Activated naive CD8-positive, alpha-beta T cell (primary cell): Measurements from ENCODE around the gene SENP1.
"Not testable (repeated sequence)": the region's sequence is repeated elsewhere in the genome, so short reads cannot be mapped to it uniquely, and the experiment has no call there.

Experiments
- H3K27ac Mint-ChIP-seq: one replicate; pipeline ENCODE4 v1.8.0; 2021; ENCODE audit warnings: mixed read lengths
- H3K27me3 Mint-ChIP-seq: one replicate; pipeline ENCODE4 v1.8.0; 2021; ENCODE audit warnings: mixed read lengths
- H3K36me3 Mint-ChIP-seq: one replicate; pipeline ENCODE4 v1.8.0; 2021; ENCODE audit warnings: mixed read lengths
- H3K4me1 Mint-ChIP-seq: one replicate; pipeline ENCODE4 v1.8.0; 2021; ENCODE audit warnings: low read depth, mixed read lengths
- H3K4me3 Mint-ChIP-seq: one replicate; pipeline ENCODE4 v1.8.0; 2021; ENCODE audit warnings: mild to moderate bottlenecking, mixed read lengths
- H3K9me3 Mint-ChIP-seq: one replicate; pipeline ENCODE4 v1.8.0; 2021; ENCODE audit warnings: low read depth, mixed read lengths

The SENP1 gene

GRCh38 chr12:48105867-48106680, at the start of gene SENP1:
TSS of gene SENP1 (minus strand) at chr12:48106079. CDS start at chr12:48101472, 4,607 bp downstream.
- Mint-ChIP-seq H3K4me3 (peak within 1 kb of the TSS; percentile 96), H3K9me3 (no peaks in the 10 kb centered on the region), H3K4me1 (peaks cover 49% of the 10 kb centered on the region), H3K27ac (peak within 1 kb of the TSS; percentile 98), H3K27me3 (no peaks in the 10 kb centered on the region), H3K36me3 (no peaks in the 10 kb centered on the region)

- Mint-ChIP-seq H3K9me3 (no peaks in the 10 kb centered on the region), H3K4me3 (no peak overlapping the region), H3K27ac (no peak overlapping the region), H3K4me1 (peaks cover 22% of the 10 kb centered on the region), H3K27me3 (no peaks in the 10 kb centered on the region), H3K36me3 (peaks cover 4% of the 10 kb centered on the region)
Observed at GRCh38 chr12:48151103-48151771, 45.4 kb upstream of the SENP1 start.

GRCh38 chr12:48145981-48146380, 40.1 kb upstream of the SENP1 start:
- peaks cover 4% of the 10 kb centered on the region for H3K36me3 Mint-ChIP-seq

GRCh38 chr12:48143898-48144297, 38.0 kb upstream of the SENP1 start:
- Mint-ChIP-seq H3K27me3 (no peaks in the 10 kb centered on the region), H3K4me1 (peaks cover 2% of the 10 kb centered on the region), H3K4me3 (no peak overlapping the region), H3K9me3 (no peaks in the 10 kb centered on the region), H3K27ac (peak overlapping the region; percentile 50), H3K36me3 (peaks cover 4% of the 10 kb centered on the region)

More at GRCh38 chr12:48145981-48146380, 40.1 kb upstream of the SENP1 start:
- Mint-ChIP-seq H3K9me3 (no peaks in the 10 kb centered on the region), H3K4me1 (peaks cover 3% of the 10 kb centered on the region), H3K27ac (peak overlapping the region; percentile 43), H3K4me3 (no peak overlapping the region), H3K27me3 (no peaks in the 10 kb centered on the region)

- Mint-ChIP-seq H3K9me3 (no peaks in the 10 kb centered on the region), H3K36me3 (peaks cover 4% of the 10 kb centered on the region), H3K4me3 (no peak overlapping the region), H3K27me3 (no peaks in the 10 kb centered on the region), H3K4me1 (peaks cover 2% of the 10 kb centered on the region), H3K27ac (no peak overlapping the region)
Observed at GRCh38 chr12:48142818-48143674, 37.2 kb upstream of the SENP1 start.

GRCh38 chr12:48135027-48135426, 29.1 kb upstream of the SENP1 start:
- Mint-ChIP-seq H3K27ac (no peak overlapping the region), H3K9me3 (no peaks in the 10 kb centered on the region), H3K27me3 (no peaks in the 10 kb centered on the region), H3K4me3 (no peak overlapping the region), H3K4me1 (no peaks in the 10 kb centered on the region), H3K36me3 (peaks cover 10% of the 10 kb centered on the region)

GRCh38 chr12:48132826-48133225, 26.9 kb upstream of the SENP1 start:
- Mint-ChIP-seq H3K27ac (no peak overlapping the region), H3K27me3 (no peaks in the 10 kb centered on the region), H3K9me3 (no peaks in the 10 kb centered on the region), H3K4me1 (no peaks in the 10 kb centered on the region), H3K4me3 (no peak overlapping the region), H3K36me3 (peaks cover 10% of the 10 kb centered on the region)

GRCh38 chr12:48131517-48131916, 25.6 kb upstream of the SENP1 start:
- Mint-ChIP-seq H3K27me3 (no peaks in the 10 kb centered on the region), H3K27ac (no peak overlapping the region), H3K4me3 (no peak overlapping the region), H3K4me1 (no peaks in the 10 kb centered on the region), H3K9me3 (no peaks in the 10 kb centered on the region), H3K36me3 (peaks cover 12% of the 10 kb centered on the region)

GRCh38 chr12:48129376-48129775, 23.5 kb upstream of the SENP1 start:
- Mint-ChIP-seq H3K4me1 (no peaks in the 10 kb centered on the region), H3K27ac (no peak overlapping the region), H3K4me3 (no peak overlapping the region)

GRCh38 chr12:48128800-48129199, 22.9 kb upstream of the SENP1 start:
- Mint-ChIP-seq H3K27me3 (no peaks in the 10 kb centered on the region), H3K27ac (no peak overlapping the region), H3K4me1 (no peaks in the 10 kb centered on the region), H3K9me3 (no peaks in the 10 kb centered on the region), H3K36me3 (peaks cover 4% of the 10 kb centered on the region), H3K4me3 (no peak overlapping the region)

More at GRCh38 chr12:48129376-48129775, 23.5 kb upstream of the SENP1 start:
- peaks cover 7% of the 10 kb centered on the region for H3K36me3 Mint-ChIP-seq
- no peaks in the 10 kb centered on the region for H3K9me3 Mint-ChIP-seq
- H3K27me3 Mint-ChIP-seq: no peaks in the 10 kb centered on the region

GRCh38 chr12:48126953-48127630, 21.2 kb upstream of the SENP1 start:
- H3K27ac Mint-ChIP-seq: no peak overlapping the region
- H3K27me3 Mint-ChIP-seq: no peaks in the 10 kb centered on the region
- no peaks in the 10 kb centered on the region for H3K9me3 Mint-ChIP-seq
- H3K4me1 Mint-ChIP-seq: no peaks in the 10 kb centered on the region
- peaks cover 4% of the 10 kb centered on the region for H3K36me3 Mint-ChIP-seq
- no peak overlapping the region for H3K4me3 Mint-ChIP-seq

- Mint-ChIP-seq H3K4me3 (no peak overlapping the region), H3K27me3 (no peaks in the 10 kb centered on the region), H3K9me3 (no peaks in the 10 kb centered on the region), H3K4me1 (peaks cover 1% of the 10 kb centered on the region), H3K27ac (no peak overlapping the region), H3K36me3 (peaks cover 4% of the 10 kb centered on the region)
Observed at GRCh38 chr12:48125985-48126384, 20.1 kb upstream of the SENP1 start.

GRCh38 chr12:48125542-48125941, 19.7 kb upstream of the SENP1 start:
- not testable (repeated sequence) for H3K4me3 Mint-ChIP-seq, H3K9me3 Mint-ChIP-seq, H3K27me3 Mint-ChIP-seq, H3K4me1 Mint-ChIP-seq, H3K36me3 Mint-ChIP-seq, H3K27ac Mint-ChIP-seq

- peaks cover 7% of the 10 kb centered on the region for H3K36me3 Mint-ChIP-seq
- no peak overlapping the region for H3K4me3 Mint-ChIP-seq
- H3K27me3 Mint-ChIP-seq: no peaks in the 10 kb centered on the region
- no peaks in the 10 kb centered on the region for H3K9me3 Mint-ChIP-seq
- H3K27ac Mint-ChIP-seq: no peak overlapping the region
- peaks cover 17% of the 10 kb centered on the region for H3K4me1 Mint-ChIP-seq
Observed at GRCh38 chr12:48123169-48123568, 17.3 kb upstream of the SENP1 start.
